Loucy (cell line): ENCODE results near the gene SH3RF3.

Experiments
- H2AFZ ChIP-seq: fragments of 200-600 bp; sonication (generic); 2 replicates; pipeline ENCODE4 v1.6.0; 2016; ENCODE audit warnings: antibody characterized with exemption, mild to moderate bottlenecking, low read length, moderate library complexity
- H3F3A ChIP-seq: fragments of 200-600 bp; 2 replicates; pipeline ENCODE4 v1.6.0; 2016; ENCODE audit warnings: antibody characterized with exemption, low read depth, mild to moderate bottlenecking
- H3K27me3 ChIP-seq: fragments of 200-600 bp; sonication (generic); 2 replicates; pipeline ENCODE4 v1.6.1; 2014; ENCODE audit warnings: low read length, mild to moderate bottlenecking; ENCODE audit not compliant: insufficient read depth, poor library complexity, severe bottlenecking
- H3K36me3 ChIP-seq: fragments of 200-600 bp; sonication (generic); 2 replicates; pipeline ENCODE4 v1.6.1; 2016; ENCODE audit warnings: low read length; ENCODE audit not compliant: insufficient read depth
- H3K4me1 ChIP-seq: fragments of 200-600 bp; sonication (generic); 2 replicates; pipeline ENCODE4 v1.5.1; 2014; ENCODE audit warnings: low read length, mild to moderate bottlenecking; ENCODE audit not compliant: insufficient read depth, poor library complexity, severe bottlenecking
- H3K4me2 ChIP-seq: fragments of 200-600 bp; sonication (generic); 2 replicates; pipeline ENCODE4 v1.6.0; 2014; ENCODE audit warnings: antibody characterized with exemption, low read length, low read depth, mild to moderate bottlenecking; ENCODE audit not compliant: poor library complexity, severe bottlenecking
- H3K4me3 ChIP-seq: fragments of 200-600 bp; sonication (generic); 2 replicates; pipeline ENCODE4 v1.5.1; 2014; ENCODE audit warnings: low read length, mild to moderate bottlenecking, mixed read lengths; ENCODE audit not compliant: poor library complexity, severe bottlenecking
- H3K79me2 ChIP-seq: fragments of 200-600 bp; sonication (generic); 2 replicates; pipeline ENCODE4 v1.6.1; 2014; ENCODE audit warnings: low read length; ENCODE audit not compliant: insufficient read depth
- H3K9ac ChIP-seq: fragments of 200-600 bp; sonication (generic); 2 replicates; pipeline ENCODE4 v1.6.0; 2014; ENCODE audit warnings: mild to moderate bottlenecking, low read depth, low read length, moderate library complexity; ENCODE audit not compliant: poor library complexity, severe bottlenecking
- H3K9me2 ChIP-seq: fragments of 200-600 bp; sonication (generic); replicated peaks from 2 replicates; pipeline ENCODE4 v1.6.1; 2016; ENCODE audit warnings: low read depth, low read length, mixed read lengths
- H3K9me3 ChIP-seq: fragments of 200-600 bp; sonication (generic); 2 replicates; pipeline ENCODE4 v1.6.1; 2014; ENCODE audit warnings: mild to moderate bottlenecking, antibody characterized with exemption, low read length, low read depth; ENCODE audit not compliant: insufficient read depth
- H4K20me1 ChIP-seq: fragments of 200-600 bp; sonication (generic); 2 replicates; pipeline ENCODE4 v1.6.0; 2014; ENCODE audit warnings: antibody characterized with exemption, low read length, mild to moderate bottlenecking; ENCODE audit not compliant: insufficient read depth, poor library complexity, severe bottlenecking
- CTCF ChIP-seq: fragments of 200-600 bp; sonication (generic); conservative IDR thresholded peaks from 2 replicates; pipeline ENCODE4 v1.5.1; 2014; ENCODE audit warnings: mild to moderate bottlenecking, antibody characterized with exemption, low read length
- EZH2phosphoT487 ChIP-seq: fragments of 200-600 bp; IDR thresholded peaks from 2 replicates; pipeline ENCODE4 v1.6.1; 2018; ENCODE audit warnings: antibody characterized with exemption, mild to moderate bottlenecking, moderate library complexity, borderline replicate concordance

Gene SH3RF3

DNA sequence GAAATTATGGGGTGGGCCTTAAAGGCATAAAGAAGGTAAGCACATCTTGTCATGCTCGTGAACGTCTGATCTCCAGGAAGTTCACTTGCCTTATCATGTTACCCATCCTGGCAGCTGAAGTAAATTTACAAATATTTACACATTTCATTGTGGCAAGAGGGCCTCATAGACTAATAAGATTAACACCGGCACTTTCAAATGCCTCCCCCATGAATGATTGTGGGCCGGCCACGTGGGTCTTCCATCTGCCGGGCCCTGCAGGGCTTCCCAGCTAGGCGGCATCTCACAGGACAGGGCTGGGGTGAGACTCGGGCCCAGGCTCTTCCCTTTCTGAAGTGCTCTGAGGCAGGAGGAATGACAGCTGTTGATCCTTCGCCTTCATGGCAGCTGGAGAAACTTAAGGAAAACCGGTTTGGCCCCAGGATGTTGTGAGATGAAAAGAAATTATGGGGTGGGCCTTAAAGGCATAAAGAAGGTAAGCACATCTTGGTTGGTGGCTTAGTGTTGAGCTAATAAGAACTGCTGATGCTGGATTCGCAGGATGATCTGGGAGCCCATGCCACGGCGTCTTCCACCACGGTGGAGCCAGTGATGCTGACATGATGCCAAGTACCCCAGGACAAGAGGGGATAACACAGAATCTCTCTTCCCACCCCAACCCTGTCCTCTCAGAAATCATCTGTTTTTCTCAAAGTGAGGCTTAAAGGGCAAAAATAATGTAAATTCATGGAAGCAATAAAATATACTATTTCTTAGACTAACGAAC lies 308.5 kb downstream of the SH3RF3 start:
- Histone ChIP-seq H3K9me3 (0 out of 2 replicates have a peak, but pooled peaks cover 2% of the 10 kb centered on the region), H3K4me3 (no peak overlapping the region), H3K4me1 (no peaks in the 10 kb centered on the region), H4K20me1 (no peaks in the 10 kb centered on the region), H3K9ac (no peak overlapping the region), H2AFZ (no peak overlapping the region), H3K4me2 (no peak overlapping the region), H3K27me3 (no peaks in the 10 kb centered on the region), H3K36me3 (no peaks in the 10 kb centered on the region), H3K79me2 (no peaks in the 10 kb centered on the region), H3F3A (no peaks in the 10 kb centered on the region), H3K9me2 (no peaks in the 10 kb centered on the region)
- no peak for TF ChIP-seq CTCF
- TF ChIP-seq EZH2phosphoT487: no peak

- Histone ChIP-seq H3K27me3 (no peaks in the 10 kb centered on the region), H3K9ac (no peak overlapping the region), H3F3A (no peaks in the 10 kb centered on the region), H3K9me3 (peaks cover 8% of the 10 kb centered on the region; the same call in 1 of the 2 replicates), H3K4me1 (no peaks in the 10 kb centered on the region), H3K4me3 (no peak overlapping the region), H3K9me2 (no peaks in the 10 kb centered on the region), H3K79me2 (no peaks in the 10 kb centered on the region), H2AFZ (no peak overlapping the region), H3K36me3 (no peaks in the 10 kb centered on the region), H3K4me2 (no peak overlapping the region), H4K20me1 (no peaks in the 10 kb centered on the region)
- TF ChIP-seq CTCF (no peak), EZH2phosphoT487 (no peak)
Measured at GRCh38 chr2:109438146-109438545, 309.1 kb downstream of the SH3RF3 start.

- no peak overlapping the region for H3K9ac ChIP-seq
- no peak overlapping the region for H3K4me3 ChIP-seq
- no peaks in the 10 kb centered on the region for H4K20me1 ChIP-seq
- no peaks in the 10 kb centered on the region for H3F3A ChIP-seq
- H3K9me3 ChIP-seq: peaks cover 10% of the 10 kb centered on the region; the same call in 1 of the 2 replicates
- H3K9me2 ChIP-seq: no peaks in the 10 kb centered on the region
- no peak overlapping the region for H3K4me2 ChIP-seq
- no peak overlapping the region for H2AFZ ChIP-seq
- no peaks in the 10 kb centered on the region for H3K4me1 ChIP-seq
- TF ChIP-seq EZH2phosphoT487: no peak
- no peaks in the 10 kb centered on the region for H3K36me3 ChIP-seq
- no peaks in the 10 kb centered on the region for H3K27me3 ChIP-seq
- no peaks in the 10 kb centered on the region for H3K79me2 ChIP-seq
Measured at GRCh38 chr2:109438773-109439389, 309.9 kb downstream of the SH3RF3 start.
